CD4-positive, alpha-beta memory T cell (primary cell): ENCODE results near the gene MYO1C. TPM values are rescaled to one million over a fixed set of nuclear protein-coding genes. Genes with fewer than 3 reads are reported as not detected.

Experiments used
- CTCF ChIA-PET: fragments of 350-600 bp; sonication (Branson Sonifier 250); formaldehyde crosslinking; loops from one replicate; lab custom pipeline; 2021; ENCODE audit warnings: inconsistent platforms; ENCODE audit not compliant: partially characterized antibody; lab: Charles Lee
- POLR2A ChIA-PET: fragments of 350-600 bp; sonication (Branson Sonifier 250); formaldehyde crosslinking; loops from one replicate; lab custom pipeline; 2021; ENCODE audit not compliant: partially characterized antibody; lab: Charles Lee
- DNase-seq, 5 donors: peaks; one replicate each; pipeline versions ENCODE4 v3.0.0 to v3.0.0-alpha.2; 2020 to 2022; ENCODE audit warnings: mixed read lengths in 1 of 5
- H3K27ac ChIP-seq: one replicate; pipeline ENCODE4 v1.7.0; 2013; ENCODE audit warnings: low read depth, low read length
- H3K27me3 ChIP-seq: 2 replicates; pipeline ENCODE4 v1.7.0; 2013; ENCODE audit warnings: mild to moderate bottlenecking, low read length, moderate library complexity; ENCODE audit not compliant: insufficient read depth
- H3K36me3 ChIP-seq: 2 replicates; pipeline ENCODE4 v1.7.0; 2013; ENCODE audit warnings: mild to moderate bottlenecking, low read length, moderate library complexity; ENCODE audit not compliant: insufficient read depth
- H3K4me1 ChIP-seq: 2 replicates; pipeline ENCODE4 v1.7.0; 2013; ENCODE audit warnings: mild to moderate bottlenecking, low read length, moderate library complexity; ENCODE audit not compliant: insufficient read depth
- H3K4me3 ChIP-seq, 2 donors: one replicate each; pipeline ENCODE4 v1.7.0; 2013; ENCODE audit warnings: low read length in 2 of 2, mild to moderate bottlenecking in 1 of 2
- H3K9me3 ChIP-seq, 2 donors: one replicate each; pipeline ENCODE4 v1.7.0; 2013; ENCODE audit warnings: low read length in 2 of 2, control low read depth in 1 of 2; ENCODE audit not compliant: control insufficient read depth in 1 of 2
- H3K27ac Mint-ChIP-seq, 7 donors: one replicate each; pipeline ENCODE4 v1.8.0; 2020 to 2021; ENCODE audit warnings: mixed read lengths in 7 of 7, mild to moderate bottlenecking in 6 of 7, inconsistent platforms in 3 of 7, moderate library complexity in 3 of 7
- H3K27me3 Mint-ChIP-seq, 2 donors: one replicate each; pipeline ENCODE4 v1.8.0; 2020 to 2021; ENCODE audit warnings: mixed read lengths in 2 of 2
- H3K36me3 Mint-ChIP-seq, 2 donors: one replicate each; pipeline ENCODE4 v1.8.0; 2020 to 2021; ENCODE audit warnings: mixed read lengths in 2 of 2, inconsistent platforms in 1 of 2, mild to moderate bottlenecking in 1 of 2
- H3K4me1 Mint-ChIP-seq, 4 donors: one replicate each; pipeline ENCODE4 v1.8.0; 2020 to 2021; ENCODE audit warnings: mixed read lengths in 4 of 4, mild to moderate bottlenecking in 1 of 4
- H3K4me3 Mint-ChIP-seq, 8 donors: one replicate each; pipeline ENCODE4 v1.8.0; 2020 to 2021; ENCODE audit warnings: mixed read lengths in 8 of 8, mild to moderate bottlenecking in 7 of 8, moderate library complexity in 6 of 8, inconsistent platforms in 3 of 8
- H3K9me3 Mint-ChIP-seq, 8 donors: one replicate each; pipeline ENCODE4 v1.8.0; 2020 to 2021; ENCODE audit warnings: mixed read lengths in 8 of 8, mild to moderate bottlenecking in 5 of 8, inconsistent platforms in 3 of 8, moderate library complexity in 1 of 8
- intact Hi-C: fragments of 100-400 bp; cut with micrococcal nuclease; formaldehyde crosslinking; loops from one replicate; pipeline ENCODE4 v1.15.1; 2023
- polyA plus RNA-seq, 2 donors: library from polyadenylated mRNA; unstranded; fragments of 300-500 nt; fragmentation: Illumina TruSeq; gene quantifications; one replicate each; pipeline ENCODE4 v1.2.3, GENCODE V29; 2021
- total RNA-seq, 2 experiments: library from RNA; stranded (reverse); gene quantifications; one replicate each; pipeline ENCODE4 v1.2.3, GENCODE V29; 2021

Gene MYO1C
- total and polyA plus RNA-seq, 4 experiments from 2014 or later: 6.3 to 31.1 (median 24.8) TPM

GRCh38 chr17:1471911-1472821, 20.3 kb downstream of the MYO1C start:
- Mint-ChIP-seq H3K9me3 (peaks cover 0 to 1% (median 0%) of the 10 kb centered on the region in 8 donors), H3K4me3 (no peak overlapping the region), H3K27me3 (no peaks in the 10 kb centered on the region), H3K36me3 (peaks cover 11 to 30% of the 10 kb centered on the region in 2 donors), H3K4me1 (peaks cover 7 to 22% (median 14%) of the 10 kb centered on the region in 4 donors), H3K27ac (no peak overlapping the region)
- intact Hi-C loops: no loop called here
- H3K27ac ChIP-seq: no peak overlapping the region
- CTCF ChIA-PET: interaction anchor here (1.2 kb wide), 1 partner anchor 107 kb away, joined by 3 read pairs; no protein-coding TSS in a partner anchor
- no peaks in the 10 kb centered on the region for H3K27me3 ChIP-seq
- DNase-seq: no peak
- POLR2A ChIA-PET: interaction anchor here (1.4 kb wide), 1 partner anchor 9 kb away, joined by 6 read pairs; no protein-coding TSS in a partner anchor
- H3K36me3 ChIP-seq: no peaks in the 10 kb centered on the region
- H3K9me3 ChIP-seq: no peaks in the 10 kb centered on the region
- H3K4me3 ChIP-seq: no peak overlapping the region
- H3K4me1 ChIP-seq: peaks cover 9% of the 10 kb centered on the region

GRCh38 chr17:1471490-1471889, 21.0 kb downstream of the MYO1C start:
- Histone ChIP-seq H3K9me3 (no peaks in the 10 kb centered on the region), H3K27me3 (no peaks in the 10 kb centered on the region), H3K4me3 (no peak overlapping the region), H3K4me1 (peaks cover 9% of the 10 kb centered on the region), H3K27ac (no peak overlapping the region), H3K36me3 (no peaks in the 10 kb centered on the region)
- no peak overlapping the region for H3K4me3 Mint-ChIP-seq
- peaks cover 0 to 1% (median 0%) of the 10 kb centered on the region in 8 donors for H3K9me3 Mint-ChIP-seq
- CTCF ChIA-PET: no interaction called here
- DNase-seq: no peak
- H3K36me3 Mint-ChIP-seq: peaks cover 11 to 29% of the 10 kb centered on the region in 2 donors
- H3K4me1 Mint-ChIP-seq: peaks cover 7 to 22% (median 14%) of the 10 kb centered on the region in 4 donors
- no peak overlapping the region for H3K27ac Mint-ChIP-seq
- POLR2A ChIA-PET: interaction anchor here (1.4 kb wide), 1 partner anchor 8 kb away, joined by 6 read pairs; no protein-coding TSS in a partner anchor
- intact Hi-C loops: no loop called here
- H3K27me3 Mint-ChIP-seq: no peaks in the 10 kb centered on the region

- Mint-ChIP-seq H3K4me3 (no peak overlapping the region), H3K9me3 (peaks cover 0 to 1% (median 0%) of the 10 kb centered on the region in 8 donors), H3K27ac (no peak overlapping the region), H3K4me1 (peaks cover 7 to 22% (median 14%) of the 10 kb centered on the region in 4 donors), H3K27me3 (no peaks in the 10 kb centered on the region), H3K36me3 (peaks cover 11 to 28% of the 10 kb centered on the region in 2 donors)
- H3K4me3 ChIP-seq: no peak overlapping the region
- POLR2A ChIA-PET: no interaction called here
- intact Hi-C loops: no loop called here
- peaks cover 9% of the 10 kb centered on the region for H3K4me1 ChIP-seq
- H3K36me3 ChIP-seq: no peaks in the 10 kb centered on the region
- no peak for DNase-seq
- CTCF ChIA-PET: no interaction called here
- no peak overlapping the region for H3K27ac ChIP-seq
- no peaks in the 10 kb centered on the region for H3K27me3 ChIP-seq
- H3K9me3 ChIP-seq: no peaks in the 10 kb centered on the region
These were observed 21.6 kb downstream of the MYO1C start for GRCh38 chr17:1470755-1471462.

DNA sequence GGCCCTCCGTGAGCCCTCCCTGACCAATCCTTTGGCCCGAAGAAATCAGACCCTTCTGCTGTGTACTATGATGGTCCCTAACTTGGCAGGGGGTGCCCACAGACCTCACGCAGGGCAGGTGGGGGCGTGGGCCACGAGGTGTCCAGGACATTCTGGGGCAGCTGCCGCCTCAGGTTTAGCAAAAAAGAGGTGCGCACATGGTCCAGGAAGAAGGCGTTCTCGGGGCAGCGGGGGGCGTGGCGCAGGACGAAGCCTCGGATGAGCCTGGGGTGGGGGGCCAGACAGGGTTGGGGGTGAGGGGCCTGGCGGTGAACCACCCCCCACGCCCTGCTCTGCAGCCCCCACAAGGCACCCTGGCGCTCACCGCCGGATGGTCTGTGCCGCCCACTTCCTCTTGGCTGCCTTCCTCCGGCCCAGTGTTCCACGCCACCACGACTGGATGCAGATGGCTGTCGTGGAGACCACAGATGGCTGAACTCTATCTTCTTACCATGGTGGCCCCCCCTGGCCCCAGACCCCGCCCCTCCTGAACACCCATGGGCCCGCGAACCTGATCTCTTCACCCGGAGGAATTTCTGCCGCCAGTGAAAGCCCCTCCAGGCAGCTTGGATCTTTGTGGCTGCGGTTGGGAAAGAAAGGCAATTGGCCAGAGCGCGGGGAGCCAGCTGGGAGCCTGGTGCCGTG, 22.3 kb downstream of the MYO1C start:
- ChIA-PET CTCF (no interaction called here), POLR2A (no interaction called here)
- Histone ChIP-seq H3K27me3 (no peaks in the 10 kb centered on the region), H3K27ac (no peak overlapping the region), H3K4me1 (peaks cover 9% of the 10 kb centered on the region), H3K36me3 (no peaks in the 10 kb centered on the region), H3K9me3 (no peaks in the 10 kb centered on the region), H3K4me3 (no peak overlapping the region)
- H3K4me1 Mint-ChIP-seq: peaks cover 7 to 22% (median 14%) of the 10 kb centered on the region in 4 donors
- peaks cover 11 to 26% of the 10 kb centered on the region in 2 donors for H3K36me3 Mint-ChIP-seq
- intact Hi-C loops: no loop called here
- H3K27me3 Mint-ChIP-seq: no peaks in the 10 kb centered on the region
- H3K9me3 Mint-ChIP-seq: peaks cover 0 to 1% (median 0%) of the 10 kb centered on the region in 8 donors
- no peak overlapping the region for H3K27ac Mint-ChIP-seq
- H3K4me3 Mint-ChIP-seq: no peak overlapping the region
- DNase-seq: no peak

DNA sequence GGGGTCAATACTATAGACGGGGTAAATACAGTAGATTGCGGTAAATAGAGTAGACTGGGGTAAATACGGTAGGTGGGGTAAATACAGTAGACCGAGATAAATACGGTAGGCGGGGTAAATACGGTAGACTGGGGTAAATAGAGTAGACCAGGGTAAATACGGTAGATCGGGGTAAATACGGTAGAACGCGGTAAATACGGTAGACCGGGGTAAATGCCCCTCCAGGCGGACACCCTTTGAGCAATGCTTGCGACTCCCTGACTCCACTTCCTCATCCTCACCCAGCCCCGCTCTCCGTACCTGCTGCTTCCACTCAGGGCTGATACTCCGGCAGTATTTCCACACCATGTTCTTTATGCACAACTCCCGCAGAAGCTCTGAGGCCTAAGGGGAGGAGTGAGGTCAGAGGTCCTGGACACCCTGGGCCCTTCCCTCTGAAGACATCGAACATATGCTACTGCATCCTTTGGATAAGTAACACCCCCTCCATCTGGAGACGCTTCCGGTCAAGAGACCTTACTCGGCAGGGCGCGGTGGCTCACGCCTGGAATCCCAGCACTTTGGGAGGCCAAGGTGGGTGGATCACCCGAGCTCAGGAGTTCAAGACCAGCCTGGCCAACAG, 23.1 kb downstream of the MYO1C start:
- POLR2A ChIA-PET: no interaction called here
- CTCF ChIA-PET: no interaction called here
- peaks cover 11 to 26% of the 10 kb centered on the region in 2 donors for H3K36me3 Mint-ChIP-seq

DNA sequence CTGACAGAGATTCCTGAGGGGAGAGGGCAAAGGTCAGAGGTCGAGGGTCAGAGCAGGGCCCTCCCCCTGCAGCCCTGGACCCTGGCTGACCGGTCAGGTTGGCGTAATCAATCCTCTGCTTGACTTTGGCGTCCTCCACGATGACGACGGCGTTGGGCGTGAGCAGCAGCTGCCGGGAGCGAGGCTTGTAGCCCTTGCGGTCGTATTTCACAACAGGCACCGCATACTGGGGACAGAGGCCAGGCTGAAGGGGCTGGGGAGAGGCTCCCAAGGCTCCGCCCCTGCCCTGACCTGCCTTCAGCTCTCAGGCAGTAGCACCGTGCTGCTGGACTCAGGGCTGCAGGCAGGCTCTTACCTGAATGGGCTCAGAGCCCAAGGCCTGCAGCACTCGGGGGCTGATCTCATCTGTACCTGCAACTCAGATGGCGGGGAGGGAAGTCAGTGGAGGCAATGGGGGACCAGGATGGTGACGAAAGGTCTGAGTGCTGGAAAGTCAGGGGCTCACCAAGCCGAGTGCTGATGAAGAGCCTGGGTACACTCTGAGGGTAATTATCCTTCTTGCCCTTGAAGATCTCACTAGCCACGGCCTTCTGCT, 24.5 kb downstream of the MYO1C start:
- peaks cover 0 to 6% (median 0%) of the 10 kb centered on the region in 8 donors for H3K9me3 Mint-ChIP-seq
- ChIA-PET POLR2A (no interaction called here), CTCF (no interaction called here)
- no peaks in the 10 kb centered on the region for H3K27me3 ChIP-seq
- H3K27ac Mint-ChIP-seq: peak overlapping the region in 1 of 7 donors; percentile 70
- H3K27ac ChIP-seq: no peak overlapping the region
- intact Hi-C loops: no loop called here
- DNase-seq: no peak
- no peak overlapping the region for H3K4me3 ChIP-seq
- peaks cover 8% of the 10 kb centered on the region for H3K4me1 ChIP-seq
- peaks cover 8 to 23% (median 11%) of the 10 kb centered on the region in 4 donors for H3K4me1 Mint-ChIP-seq
- no peaks in the 10 kb centered on the region for H3K27me3 Mint-ChIP-seq
- H3K36me3 ChIP-seq: no peaks in the 10 kb centered on the region
- peaks cover 11 to 25% of the 10 kb centered on the region in 2 donors for H3K36me3 Mint-ChIP-seq
- no peak overlapping the region for H3K4me3 Mint-ChIP-seq
- H3K9me3 ChIP-seq: no peaks in the 10 kb centered on the region

More for the DNA sequence above, 23.1 kb downstream of the MYO1C start:
- H3K27ac Mint-ChIP-seq: no peak overlapping the region
- H3K9me3 Mint-ChIP-seq: peaks cover 0 to 1% (median 0%) of the 10 kb centered on the region in 8 donors
- no peaks in the 10 kb centered on the region for H3K36me3 ChIP-seq
- no peak overlapping the region for H3K4me3 ChIP-seq
- no peak overlapping the region for H3K27ac ChIP-seq
- peaks cover 9% of the 10 kb centered on the region for H3K4me1 ChIP-seq
- H3K27me3 Mint-ChIP-seq: no peaks in the 10 kb centered on the region
- peaks cover 9 to 25% (median 14%) of the 10 kb centered on the region in 4 donors for H3K4me1 Mint-ChIP-seq
- no peak overlapping the region for H3K4me3 Mint-ChIP-seq
- no peaks in the 10 kb centered on the region for H3K27me3 ChIP-seq
- H3K9me3 ChIP-seq: no peaks in the 10 kb centered on the region
- DNase-seq: no peak
- intact Hi-C loops: no loop called here
